NCI-H187 treated with DMSO at 0.1 percent for 48 hours (cell line): Measurements from ENCODE around the gene RPP25L.

Source experiments
- DNase-seq: peaks from one replicate; lab custom pipeline; 2025; lab: John Stamatoyannopoulos, UW

Gene RPP25L

DNA sequence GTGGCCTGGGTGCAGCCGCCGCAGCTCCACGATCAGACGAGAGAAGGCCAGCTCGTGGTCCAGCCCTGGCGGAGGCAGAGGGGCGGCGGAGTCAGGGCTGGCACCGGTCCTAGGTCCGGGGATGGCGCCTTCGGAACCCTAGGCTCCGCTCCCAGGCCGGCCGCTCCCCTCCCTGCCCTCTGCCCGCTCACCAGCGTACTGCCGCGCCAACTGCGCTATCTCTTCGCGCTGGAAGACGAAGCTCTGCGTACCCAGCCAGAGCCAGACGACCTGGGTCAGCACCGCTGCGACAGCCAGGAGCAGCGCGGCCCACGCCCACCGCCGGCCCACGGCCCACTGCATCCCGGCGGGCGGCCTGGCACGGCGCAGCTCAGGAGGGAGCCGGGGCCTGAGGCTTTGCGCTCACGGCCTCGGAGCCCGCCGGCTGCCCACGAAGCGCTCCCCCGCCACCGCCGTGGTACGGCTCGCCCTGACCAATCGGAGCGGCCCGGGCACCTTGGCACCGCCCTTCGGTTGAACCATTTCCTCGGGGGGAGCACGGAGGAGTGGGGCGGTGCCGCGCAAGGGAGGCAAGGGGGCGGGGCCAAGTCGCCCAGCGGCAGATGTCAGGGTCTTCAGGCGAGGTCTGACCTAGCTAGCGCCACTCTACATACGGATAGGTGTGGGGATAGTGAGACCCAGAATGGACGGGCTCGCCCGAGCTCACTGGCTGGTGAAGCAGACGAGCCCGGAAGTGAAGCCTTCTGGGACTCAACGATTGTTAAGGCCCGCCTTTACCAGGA lies 25.6 kb upstream of the RPP25L start, which contains the start of gene SIGMAR1:
Gene SIGMAR1 (minus strand): TSS at position 432 of the 782 bp plus-strand sequence. CDS start 90 bp downstream, at position 342.
- peak; percentile 3 for DNase-seq

GRCh38 chr9:34636791-34637355 lies 25.0 kb upstream of the RPP25L start:
- no peak for DNase-seq

- no peak for DNase-seq
Observed at GRCh38 chr9:34635556-34635955, 23.7 kb upstream of the RPP25L start.

- DNase-seq: no peak
Observed at GRCh38 chr9:34634551-34635248, 22.8 kb upstream of the RPP25L start.

GRCh38 chr9:34633851-34634550 lies 22.1 kb upstream of the RPP25L start:
- DNase-seq: peak; percentile 8

GRCh38 chr9:34633166-34633565 lies 21.3 kb upstream of the RPP25L start:
- no peak for DNase-seq

- DNase-seq: no peak
Observed at GRCh38 chr9:34630402-34631154, 18.7 kb upstream of the RPP25L start.

- DNase-seq: no peak
Observed at GRCh38 chr9:34629491-34629808, 17.6 kb upstream of the RPP25L start.

- no peak for DNase-seq
Observed at GRCh38 chr9:34628656-34629490, 17.0 kb upstream of the RPP25L start, which contains the start of gene ARID3C. ARID3C (minus strand) TSS chr9:34629066; CDS start chr9:34628014, 1,052 bp downstream.

GRCh38 chr9:34627716-34628655 lies 16.1 kb upstream of the RPP25L start:
- no peak for DNase-seq

DNA sequence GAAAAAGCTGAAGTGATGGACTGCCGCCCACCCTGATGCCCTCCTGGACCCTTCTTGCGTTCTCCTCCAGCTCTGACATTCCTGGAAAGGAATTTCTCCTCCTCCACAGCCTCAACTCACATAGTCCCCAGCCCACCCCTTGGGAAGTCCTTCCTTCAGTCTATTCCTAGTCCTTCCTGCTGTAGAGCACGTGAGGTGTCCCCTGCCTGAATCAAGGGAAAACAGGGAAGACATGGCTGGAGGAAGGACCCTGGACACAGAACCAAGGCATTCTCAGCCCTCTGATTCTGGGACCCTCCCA lies 13.2 kb upstream of the RPP25L start:
- DNase-seq: no peak

GRCh38 chr9:34624475-34625185 lies 12.7 kb upstream of the RPP25L start:
- DNase-seq: no peak

GRCh38 chr9:34623374-34624235 lies 11.7 kb upstream of the RPP25L start:
- no peak for DNase-seq

DNA sequence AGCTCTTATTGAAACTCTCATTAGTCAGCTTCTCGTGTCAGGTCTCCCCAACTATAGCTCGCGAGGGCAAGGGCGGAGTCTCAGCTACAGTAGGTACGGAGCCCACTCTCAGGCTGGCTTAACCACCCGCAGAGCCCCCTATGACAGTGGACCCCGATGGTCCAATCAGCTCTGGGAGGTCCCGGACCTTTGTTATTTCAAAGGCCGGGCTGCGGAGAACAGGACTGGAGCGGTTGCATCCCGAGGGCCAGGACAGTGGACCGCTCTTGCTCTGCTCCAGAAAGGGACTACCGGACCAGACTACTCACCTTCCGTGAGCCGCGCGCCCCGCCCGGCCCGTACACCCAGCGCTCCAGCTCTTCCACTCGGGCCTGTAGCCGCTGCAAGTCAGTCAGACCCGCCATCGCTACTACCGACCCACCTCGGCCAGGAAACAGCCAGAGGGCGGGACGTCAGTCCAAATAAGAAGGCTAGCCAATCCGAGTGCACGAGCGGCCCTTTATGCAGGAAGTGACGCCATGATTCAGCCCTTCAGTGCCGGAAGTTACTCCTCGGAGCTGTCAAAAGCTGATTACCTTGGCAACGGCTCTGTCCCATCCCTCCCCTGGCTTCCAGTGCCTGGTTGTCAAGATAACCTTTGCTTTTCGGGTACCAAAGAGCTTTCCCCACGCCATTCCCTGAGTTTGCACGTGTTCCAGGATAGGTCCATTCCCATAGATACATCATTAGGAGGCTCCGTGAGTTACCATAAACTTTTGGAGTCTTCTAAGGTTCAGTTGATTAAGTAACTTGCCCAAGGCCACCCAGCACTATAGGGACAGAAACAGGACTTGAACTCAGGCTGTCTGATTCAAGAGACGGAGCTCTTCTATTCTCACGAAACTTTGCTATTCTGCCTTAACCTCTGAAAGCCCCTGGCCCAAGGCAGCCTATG lies 8.4 kb upstream of the RPP25L start, which contains the start of gene DCTN3:
Gene DCTN3 (minus strand): TSS at position 435 of the 934 bp plus-strand sequence. CDS start 31 bp downstream, at position 404.
- DNase-seq: peak; percentile 51

GRCh38 chr9:34615132-34615531 lies 3.2 kb upstream of the RPP25L start:
- no peak for DNase-seq

- no peak for DNase-seq
Observed at GRCh38 chr9:34612788-34613390, 992 bp upstream of the RPP25L start.
